CD4-positive, alpha-beta T cell treated with Interleukin-15 for 1 hour (primary cell): ENCODE results near the gene BANF2.

Experiments
- DNase-seq: peaks from one replicate; pipeline ENCODE4 v3.0.0-alpha.2; 2020

The BANF2 gene

DNA sequence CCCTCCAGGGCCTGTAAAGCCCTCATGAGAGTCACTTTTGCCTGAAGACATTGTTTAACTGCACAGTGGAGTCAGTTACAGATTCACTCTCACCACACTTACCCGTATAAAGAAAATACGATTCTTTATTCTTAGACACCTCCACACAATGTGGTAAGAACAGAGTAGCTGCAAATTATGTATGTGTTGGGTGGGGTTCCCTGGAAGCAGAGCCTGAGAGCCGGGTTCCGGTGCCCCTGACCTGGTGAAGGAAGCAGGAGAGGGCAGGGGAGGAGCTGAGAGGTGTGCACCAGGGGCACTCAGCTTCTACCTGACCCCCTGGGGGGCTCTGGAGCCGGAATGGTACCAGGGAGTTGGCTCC lies 11.5 kb downstream of the BANF2 start:
- no peak for DNase-seq

DNA sequence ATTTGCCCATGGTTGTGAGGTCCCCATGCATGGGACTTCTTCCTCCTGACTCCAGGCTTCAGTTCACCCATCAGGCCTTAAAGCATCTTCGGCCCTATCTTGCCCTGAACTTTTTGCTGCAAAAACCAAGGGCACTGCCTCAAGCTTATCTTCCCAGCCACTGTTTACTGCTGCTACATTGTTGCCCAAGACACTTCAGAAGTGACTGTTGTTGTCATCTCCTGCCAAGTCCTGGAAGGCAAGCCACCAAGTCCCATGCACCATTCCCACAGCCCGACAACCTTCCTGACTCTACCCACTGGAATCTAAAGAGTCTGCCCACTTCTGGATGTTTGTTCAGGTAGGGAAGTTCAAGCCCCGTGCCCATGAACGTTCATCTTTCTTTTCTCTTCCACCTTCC lies 12.4 kb downstream of the BANF2 start:
- DNase-seq, result no peak

DNA sequence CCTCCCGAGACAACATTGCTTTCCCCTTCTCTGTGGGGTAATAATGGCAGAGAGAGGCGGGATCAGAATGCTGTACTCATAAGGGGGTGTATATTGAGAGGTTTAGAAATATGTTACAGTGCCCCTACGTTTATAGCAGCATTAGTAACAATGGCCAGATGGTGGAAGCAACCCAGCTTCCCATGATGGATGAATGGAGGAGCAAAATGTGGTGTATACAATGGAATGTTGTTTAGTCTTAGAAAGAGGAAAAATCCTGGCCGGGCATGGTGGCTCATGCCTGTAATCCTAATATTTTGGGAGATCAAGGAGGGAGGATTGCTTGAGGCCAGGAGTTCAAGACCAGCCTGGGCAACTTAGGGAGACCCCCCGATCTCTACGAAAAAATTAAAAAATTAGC lies 12.9 kb downstream of the BANF2 start:
- DNase-seq, result no peak

DNA sequence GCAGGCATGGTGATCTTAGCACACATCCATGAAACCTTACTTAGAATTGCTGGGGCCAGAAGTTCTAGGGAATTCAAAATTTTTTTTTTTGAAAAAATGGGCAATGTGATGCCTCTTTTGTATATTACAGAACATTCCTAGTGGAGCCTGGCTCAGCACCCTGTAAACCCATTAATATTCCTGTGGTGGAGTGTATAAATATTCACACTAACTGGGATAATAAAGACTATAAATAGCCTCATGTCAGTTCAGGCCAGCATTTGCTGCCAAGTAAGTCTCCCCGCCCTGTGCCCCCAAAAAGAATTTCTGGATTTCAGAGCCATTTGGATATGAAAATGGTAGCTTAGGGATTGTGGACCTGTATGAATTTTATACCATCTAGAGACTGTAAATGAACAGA lies 14.8 kb downstream of the BANF2 start:
- DNase-seq, result no peak

DNA sequence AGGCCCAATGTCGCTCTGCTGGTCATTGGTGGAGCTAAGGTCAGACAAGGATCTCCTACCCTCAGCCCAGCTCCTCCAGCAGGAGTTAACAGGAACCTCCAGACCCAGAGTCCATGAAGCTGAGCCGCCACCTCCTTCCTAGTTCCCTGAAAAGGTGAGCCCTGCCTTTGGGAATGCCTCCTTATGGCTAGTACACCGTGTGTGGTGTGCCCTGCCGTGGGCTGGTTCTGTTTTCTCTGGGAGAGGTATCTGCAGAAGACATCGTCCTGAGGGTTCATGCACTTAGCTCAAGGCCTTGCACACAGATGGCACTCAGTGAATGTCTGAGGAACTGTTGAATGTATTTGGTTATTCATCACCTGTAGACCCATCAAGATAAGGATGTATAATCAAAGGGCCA lies 15.3 kb downstream of the BANF2 start:
- DNase-seq, result no peak

DNA sequence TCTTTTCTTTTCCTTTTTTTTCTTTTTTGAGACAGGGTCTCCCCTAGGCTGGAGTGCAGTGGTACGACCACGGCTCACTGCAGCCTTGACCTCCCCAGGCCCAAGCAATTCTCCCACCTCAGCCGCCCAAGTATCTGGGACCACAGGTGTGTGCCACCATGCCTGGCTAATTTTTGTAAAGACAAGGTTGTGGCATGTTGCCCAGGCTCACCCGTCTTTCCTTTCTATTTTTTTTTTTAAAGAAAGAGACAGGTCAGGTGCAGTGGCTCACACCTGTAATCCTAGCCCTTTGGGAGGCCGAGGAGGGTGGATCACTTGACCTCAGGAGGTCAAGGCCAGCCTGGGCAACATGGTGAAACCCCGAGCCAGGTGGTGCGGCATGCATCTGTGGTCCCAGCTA lies 16.6 kb downstream of the BANF2 start:
- no peak for DNase-seq

DNA sequence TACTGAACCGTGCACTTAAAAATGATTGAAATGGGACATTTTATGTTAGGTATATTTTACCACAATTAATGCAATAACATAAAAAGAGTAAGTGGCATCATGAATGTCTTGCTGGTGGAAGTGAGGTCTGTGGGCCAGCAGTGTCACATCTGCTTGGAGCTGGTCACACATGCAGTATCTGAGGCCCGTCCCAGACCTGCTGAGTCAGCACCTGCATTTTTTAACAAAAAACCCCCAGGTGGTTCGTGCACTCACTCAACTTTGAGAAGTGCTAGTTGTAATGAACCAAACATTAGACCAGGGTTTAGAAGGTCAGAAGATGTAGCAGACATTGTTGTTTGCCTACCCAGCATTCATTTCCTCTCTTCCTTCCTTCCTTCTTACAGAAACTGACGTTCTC lies 21.0 kb downstream of the BANF2 start:
- no peak for DNase-seq

DNA sequence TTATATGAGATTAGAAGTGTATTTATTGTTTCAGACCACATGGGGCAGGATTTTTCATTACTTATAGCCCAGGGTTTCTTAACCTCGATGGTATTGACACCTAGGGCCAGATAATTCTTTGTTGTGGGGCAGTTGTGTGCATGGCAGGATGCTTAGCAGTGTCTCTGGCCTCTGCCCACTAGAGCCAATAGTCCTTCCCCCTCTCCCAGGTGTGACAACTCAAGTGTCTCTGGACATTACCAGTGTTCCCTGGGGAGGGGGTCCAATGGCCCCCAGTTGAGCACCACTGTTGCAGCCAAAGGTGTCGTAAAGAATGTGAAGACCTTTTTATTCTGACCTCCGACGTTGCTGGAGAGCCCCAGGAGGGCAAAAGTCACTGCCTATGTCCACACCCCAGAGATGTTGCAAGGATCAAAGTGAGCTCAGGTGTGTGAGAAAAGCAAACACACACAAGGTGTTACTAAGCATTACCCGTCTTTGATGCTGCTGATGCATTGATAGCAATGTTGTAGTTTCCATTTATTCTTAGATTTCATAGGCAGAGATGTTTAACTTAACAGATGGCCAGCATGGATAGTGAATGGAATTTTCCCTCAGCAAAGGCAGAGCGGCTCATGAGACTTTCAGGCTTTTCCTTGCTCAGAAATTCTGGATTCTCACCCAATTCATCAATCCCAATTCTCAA lies 22.2 kb downstream of the BANF2 start:
- DNase-seq, result no peak

DNA sequence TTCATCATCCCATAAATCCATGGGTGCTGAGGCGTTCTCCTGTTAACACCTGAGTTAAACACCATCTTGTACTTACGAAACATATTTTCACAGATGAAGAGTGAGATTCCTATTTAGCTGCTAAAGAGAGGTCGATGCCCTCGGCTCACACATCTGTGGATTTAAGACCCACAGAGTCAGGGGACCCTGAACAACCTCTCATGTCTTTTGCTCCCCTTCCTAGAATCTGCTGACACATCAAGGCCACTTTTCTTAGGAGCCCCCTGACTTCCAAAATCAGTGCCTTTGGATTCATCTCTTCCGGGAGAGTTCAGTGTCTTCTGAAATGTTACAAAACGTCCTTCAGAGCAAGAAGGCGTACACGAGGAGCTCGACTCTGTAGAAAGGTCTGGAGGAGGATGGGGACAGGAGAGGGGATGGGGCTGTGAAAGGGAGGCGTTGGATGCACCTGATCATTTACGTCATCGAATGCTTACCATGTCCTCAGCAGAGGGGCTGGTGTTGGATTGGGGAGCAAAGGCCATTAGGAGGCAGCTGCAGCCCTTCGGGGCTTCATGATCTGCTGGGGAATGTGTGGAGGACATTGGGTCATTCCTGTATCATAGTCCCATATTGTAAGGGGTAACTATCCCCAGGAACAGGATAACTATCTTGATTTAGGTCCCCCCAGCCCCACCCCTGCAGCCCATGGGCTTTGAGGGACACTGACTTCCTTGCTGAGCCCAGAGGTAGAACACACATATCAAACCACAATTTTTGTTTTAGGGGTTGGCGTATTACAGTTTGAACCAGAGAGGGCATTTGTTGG lies 22.9 kb downstream of the BANF2 start:
- DNase-seq, result no peak

DNA sequence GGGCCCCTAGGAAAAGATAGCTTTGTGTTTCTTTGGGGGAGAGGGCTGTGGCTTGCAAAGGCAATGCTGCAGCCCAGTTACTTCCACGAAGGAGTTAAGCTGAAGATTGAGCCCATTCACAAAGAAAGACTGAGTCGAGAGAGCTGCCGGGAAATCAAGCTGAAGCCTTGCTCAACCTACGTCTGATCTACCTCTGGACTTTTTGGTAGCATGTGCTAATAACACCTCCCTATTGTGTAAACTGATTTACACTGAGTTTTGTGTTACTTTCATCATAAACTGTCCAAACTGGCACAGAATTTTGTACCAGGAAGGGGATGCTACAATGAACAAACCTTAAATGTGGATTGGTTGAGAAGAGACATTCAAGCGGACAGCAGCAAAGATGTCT lies 23.5 kb downstream of the BANF2 start:
- no peak for DNase-seq

DNA sequence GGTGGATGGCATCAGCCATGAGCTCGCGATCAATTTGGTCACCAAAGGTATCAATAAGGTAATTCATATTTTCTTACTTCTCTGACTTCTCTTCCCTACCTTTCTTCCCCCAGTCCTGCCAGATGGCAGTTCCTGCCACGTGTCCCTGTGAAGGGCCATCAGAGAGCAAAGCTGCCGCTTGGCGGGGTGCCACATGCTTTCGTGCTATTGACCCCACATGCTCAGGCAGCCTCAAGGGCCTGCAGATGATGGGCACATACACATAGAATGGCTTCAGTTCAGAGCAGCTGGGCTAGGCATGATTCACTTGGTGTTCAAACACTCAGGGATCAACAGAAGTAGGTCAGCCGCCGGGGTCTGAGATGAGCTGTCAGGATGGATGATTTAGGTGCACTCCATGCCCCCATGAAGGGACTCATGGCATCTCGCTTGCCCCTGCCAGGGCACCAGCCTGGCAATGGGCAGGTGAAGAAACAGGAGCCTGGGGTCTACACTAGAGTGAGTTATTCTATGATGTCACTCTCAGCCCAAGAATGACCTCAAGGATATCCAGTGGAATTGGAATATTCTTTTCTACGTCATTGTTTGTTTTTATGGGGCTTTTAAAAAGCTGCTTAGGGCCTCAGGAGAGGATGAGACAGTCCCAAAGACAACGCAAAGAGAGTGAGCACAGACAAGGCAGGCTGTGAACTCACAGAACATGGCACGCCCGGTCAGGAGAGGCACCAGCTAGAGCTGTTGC lies 25.5 kb downstream of the BANF2 start:
- no peak for DNase-seq

DNA sequence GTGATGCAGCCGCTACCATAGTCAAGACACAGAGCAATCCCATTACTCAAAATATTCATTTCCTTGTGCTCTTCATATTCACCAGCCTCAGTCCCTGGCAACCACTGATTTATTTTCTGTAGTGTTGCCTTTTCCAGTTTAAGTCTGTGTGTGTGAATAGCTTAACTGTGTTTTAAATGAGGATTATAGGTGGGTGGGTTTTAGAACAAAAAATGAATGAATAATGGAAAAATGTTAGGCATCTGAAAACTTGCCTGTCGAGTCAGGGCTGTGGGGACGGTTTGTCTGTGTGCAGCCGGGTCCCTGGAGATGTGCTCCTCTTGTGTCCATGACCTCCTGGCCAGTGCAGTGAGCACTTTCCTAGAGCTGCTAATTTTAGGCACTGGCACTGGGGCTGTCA lies 27.1 kb downstream of the BANF2 start:
- no peak for DNase-seq

DNA sequence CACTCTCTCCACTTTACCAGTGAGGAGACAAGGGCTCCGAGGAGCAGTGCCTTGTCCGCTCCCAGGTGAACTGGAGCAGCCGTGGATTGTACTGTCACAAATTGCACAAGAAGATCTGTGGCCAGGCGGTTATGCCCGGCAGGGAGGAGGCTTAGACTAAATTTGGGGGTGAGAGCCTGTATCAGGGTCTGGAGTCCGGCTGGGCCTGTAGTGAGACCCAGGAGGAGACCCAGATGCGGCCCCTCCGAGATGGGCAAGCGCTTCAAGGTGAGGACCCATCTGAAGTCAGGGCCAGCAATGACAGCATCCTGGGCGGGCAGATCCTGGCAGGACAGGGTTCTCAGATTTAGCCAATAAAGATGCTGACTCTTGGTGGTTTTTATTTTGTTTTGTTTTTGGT lies 27.6 kb downstream of the BANF2 start:
- no peak for DNase-seq

DNA sequence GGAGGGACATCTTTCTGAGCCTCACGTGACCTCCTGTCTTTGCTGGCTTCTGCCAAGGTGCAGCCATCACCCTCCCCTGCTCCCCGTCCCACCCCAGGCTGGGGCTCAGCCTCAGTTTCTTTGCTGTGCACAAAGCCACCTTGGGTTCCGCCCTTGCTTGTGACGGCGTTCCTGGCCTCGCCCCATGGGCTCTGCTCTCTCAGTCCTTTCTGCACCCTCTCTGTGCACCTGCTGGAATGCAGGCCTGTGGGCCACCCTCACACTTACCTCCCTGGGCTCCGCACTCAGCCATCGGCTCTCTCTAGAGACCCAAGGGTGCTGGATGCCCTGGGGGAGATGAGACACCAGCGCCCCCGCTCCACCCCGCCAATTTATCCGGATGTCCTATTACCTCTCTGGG lies 28.3 kb downstream of the BANF2 start:
- DNase-seq, result no peak

DNA sequence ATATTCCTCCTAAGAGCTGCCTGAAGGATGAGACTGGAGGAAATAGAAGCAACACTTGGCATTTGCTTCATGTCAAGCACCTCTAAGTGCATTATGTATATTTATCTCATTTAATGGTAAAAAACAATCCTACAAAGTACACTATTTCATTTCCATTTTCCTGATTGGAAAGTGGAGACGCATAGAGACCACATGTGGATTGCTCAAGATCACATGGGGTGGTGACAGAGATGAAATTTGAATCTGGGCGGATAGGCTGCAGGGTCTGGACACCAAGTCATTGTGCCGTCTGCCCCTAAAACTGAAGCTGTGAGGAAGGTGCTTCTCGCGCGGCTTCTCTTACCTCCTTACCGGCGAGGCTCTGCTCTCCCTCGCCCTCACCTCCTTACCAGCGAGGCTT lies 30.3 kb downstream of the BANF2 start:
- no peak for DNase-seq

DNA sequence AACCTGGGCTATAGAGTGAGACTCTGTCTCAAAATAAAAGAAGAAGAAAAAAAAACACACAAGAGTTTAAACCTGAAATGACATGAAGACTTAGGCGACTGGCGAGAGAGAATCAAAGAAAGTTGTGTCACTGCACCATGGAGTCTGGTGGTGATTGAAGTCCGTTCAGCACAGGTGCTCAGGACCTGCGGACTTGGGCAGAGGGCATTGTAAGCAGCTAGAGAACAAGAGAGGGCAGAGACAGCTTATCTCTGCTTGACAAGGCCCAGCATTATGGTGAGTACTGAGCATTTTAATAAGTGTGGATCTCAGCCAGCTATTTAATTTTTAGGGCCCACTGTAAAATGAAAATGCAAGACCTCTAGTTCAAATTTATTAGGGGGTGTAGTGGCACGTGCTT lies 31.5 kb downstream of the BANF2 start:
- no peak for DNase-seq

DNA sequence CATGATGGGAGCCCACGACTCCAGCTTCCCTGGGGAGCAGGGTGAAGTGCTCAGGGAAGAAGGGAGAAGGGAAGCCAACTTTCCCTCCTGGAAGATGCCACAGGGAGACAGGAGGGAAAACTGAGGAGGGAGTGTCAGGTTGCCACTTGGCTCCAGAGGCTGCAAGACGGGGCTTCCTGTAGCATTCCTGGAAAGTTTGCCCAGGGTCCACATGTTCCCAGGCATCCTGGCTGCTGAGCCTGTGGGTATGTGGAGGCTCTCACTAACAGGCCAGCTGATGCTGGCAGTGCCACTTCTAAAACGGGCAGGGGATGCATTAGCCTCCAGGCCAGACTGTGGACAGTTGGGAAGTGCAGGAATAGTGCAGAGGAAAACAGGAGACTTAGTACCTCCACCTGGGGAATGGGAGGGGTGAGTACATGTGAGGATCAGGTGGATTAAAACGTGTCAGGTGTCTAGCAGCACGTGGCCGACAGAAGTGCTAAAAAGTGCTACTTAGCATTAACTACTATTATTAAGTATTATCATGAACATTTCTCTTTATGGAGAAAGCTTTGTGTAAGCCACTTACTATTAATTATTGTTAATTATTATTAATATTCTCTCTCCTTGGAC lies 33.2 kb downstream of the BANF2 start:
- no peak for DNase-seq

DNA sequence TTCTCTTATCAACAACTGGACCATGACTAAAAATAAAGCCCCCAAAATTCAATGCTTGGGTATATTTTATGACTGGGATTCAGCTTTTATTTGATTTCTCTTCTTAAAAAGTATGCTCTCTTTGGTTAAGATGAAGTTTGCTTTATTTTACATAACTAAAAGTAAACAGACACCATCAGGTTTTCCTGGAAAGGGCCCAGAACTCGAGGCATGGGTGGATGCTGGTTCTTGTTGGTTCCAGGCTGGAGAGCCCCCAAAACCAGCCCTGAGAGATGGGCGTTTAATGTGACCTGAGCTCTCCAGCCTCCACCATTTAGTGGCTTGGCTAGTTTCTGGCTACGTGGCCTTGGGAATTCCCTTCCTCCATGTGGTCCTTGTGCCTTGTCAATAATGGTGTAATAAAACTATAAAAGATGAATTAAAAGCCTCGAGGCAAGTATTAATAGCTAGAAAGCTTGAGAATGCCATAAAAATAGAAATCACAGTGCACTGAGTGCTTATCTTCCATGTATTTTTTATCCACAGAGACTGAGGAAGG lies 34.1 kb downstream of the BANF2 start:
- DNase-seq, result no peak

DNA sequence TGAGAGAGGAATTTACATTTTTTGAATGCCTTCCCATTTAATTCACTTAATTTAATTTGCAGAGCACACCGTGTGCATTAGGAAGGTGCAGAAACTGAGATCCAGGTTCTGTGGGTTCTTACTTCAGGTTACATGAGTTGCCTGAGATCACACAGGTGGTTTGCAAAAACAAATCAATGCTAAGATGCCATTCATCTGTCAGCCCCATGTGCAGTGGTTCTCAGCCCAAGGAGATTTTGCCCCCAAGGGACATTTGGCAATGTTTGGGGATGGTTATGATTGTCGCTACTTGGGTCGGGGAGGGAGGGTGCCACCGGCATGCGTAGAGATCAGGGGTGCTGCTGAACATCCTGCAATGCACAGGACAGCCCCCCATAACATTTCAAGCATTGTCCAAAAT lies 34.6 kb downstream of the BANF2 start:
- no peak for DNase-seq

DNA sequence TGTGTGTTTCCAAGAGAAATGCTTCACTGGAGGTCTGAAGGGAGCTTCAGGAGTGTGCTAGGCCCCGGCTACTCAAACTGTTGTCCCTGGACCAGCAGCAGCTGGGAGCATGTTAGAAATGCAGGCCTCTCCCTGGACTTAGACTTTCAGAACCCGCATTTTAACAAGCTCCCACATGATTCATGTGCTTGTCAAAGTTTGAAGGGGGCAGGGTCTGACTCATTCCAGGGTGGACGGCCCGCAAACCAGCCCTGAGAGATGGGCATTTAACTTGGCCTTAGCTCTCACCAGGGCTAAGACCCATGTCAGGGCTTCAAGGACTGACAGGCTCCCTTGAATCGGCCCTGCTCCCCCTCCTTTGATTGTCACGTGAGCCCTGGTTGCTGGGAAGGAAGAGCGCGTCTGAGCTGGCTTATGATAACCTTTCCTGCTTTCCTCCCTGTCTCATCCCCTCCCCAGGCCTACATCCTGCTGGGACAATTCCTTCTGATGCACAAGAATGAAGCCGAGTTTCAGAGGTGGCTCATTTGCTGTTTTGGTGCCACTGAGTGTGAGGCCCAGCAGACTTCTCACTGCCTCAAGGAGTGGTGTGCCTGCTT lies 35.5 kb downstream of the BANF2 start:
- no peak for DNase-seq

DNA sequence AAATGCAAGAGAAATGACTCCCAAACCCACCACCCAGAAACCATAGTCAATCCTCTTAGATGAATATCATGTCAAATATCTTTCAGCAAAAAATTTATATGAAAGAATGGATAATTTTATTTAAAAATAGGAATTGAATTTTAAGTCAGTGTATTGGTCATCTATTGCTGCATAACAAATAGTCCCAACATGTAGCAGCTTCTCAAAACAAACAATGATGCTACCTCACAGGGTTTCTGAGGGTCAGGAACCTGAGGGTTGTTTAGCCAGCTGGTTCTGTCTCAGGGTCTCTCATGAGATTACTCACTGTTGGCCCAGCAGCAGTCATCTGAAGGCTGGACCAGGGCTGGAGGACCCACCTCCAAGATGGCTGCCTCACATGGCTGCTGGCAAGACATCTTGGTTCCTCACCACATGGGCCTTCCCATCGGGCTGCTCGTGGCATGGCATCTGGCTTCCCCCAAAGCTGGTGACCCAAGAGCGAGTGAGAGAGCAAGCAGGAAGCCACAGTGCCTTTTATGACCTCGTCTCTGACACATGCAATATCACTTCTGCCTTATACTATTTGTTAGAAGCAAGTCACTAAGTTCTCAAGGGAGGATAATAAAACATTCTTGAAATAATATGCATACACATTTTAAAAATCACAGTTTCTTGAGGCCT lies 36.3 kb downstream of the BANF2 start:
- no peak for DNase-seq

DNA sequence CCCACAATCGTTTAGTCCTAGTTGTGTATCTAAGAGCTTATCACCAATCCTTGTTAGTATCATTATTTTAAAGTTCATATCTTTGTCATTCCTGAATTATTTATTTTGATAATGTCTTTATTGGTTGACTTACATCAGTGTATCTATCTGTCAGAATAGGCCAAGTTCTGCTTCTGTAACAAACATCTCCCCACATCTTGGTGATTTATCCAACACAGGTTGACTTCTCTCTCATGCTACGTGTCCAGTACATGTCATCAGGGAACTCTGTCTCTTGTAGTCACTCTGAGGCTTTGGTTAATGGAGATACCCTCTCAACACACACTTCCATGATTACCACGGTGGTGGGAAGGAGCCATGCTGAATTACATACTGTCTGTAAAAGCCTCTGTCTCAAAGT lies 38.4 kb downstream of the BANF2 start:
- DNase-seq, result no peak

DNA sequence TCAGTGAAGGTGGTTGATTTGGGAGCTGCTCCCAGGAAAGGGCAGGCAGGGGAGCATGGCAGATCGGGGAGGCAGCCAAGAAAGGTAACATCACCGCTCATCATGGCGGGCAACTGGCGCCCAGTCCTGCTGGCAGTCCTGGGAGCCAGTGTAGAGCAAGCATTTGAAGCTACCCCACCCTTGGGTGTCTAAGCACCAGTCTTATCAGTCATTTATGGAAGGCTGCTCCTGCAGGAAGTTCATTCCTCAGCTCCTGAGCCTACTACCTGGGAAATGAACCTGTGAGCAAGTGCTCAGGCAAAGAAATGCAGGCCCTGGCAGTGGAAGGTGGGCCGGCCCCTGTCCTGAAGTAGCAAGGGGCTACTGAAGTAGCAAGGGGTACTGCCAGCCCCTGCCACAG lies 41.5 kb downstream of the BANF2 start:
- no peak for DNase-seq
